ENCODE results near the gene STAB1.

The STAB1 gene

DNA sequence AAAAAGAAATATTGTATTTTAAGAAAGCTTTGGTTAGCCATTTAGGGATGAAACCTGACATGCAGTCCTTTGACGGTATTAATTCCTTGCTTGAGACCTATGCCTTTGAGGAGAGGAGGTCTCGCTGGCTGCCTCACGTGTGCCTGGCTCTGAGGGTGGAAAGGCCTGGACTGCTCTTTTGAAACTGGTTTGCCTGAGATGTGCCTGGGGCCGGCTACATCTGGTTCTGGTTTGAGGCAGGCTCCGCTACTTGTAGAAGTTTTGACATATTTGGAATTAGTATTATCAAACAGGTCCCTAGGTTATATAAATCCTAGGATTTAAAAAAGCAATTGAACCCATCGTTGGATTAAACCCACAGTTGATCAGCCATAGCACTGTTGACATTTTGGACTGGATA, 33.3 kb upstream of the STAB1 start:
- no peak for DNase-seq

DNA sequence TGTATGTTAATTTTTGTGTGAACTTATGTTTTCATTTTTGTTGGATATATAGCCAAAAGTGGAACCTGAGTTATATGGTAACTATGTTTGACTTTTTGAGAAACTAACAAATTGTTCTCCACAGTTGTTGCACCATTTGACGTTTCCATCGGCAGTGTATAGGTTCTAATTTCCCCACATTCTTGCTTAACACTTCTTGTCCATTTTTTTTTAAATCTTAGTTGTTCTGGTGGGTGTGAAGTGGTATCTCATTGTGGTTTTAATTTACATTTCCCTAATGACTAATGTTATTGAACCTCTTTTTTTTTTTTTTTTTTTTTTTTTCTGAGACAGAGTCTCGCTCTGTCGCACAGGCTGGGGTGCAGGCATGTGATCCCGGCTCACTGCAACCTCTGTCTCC, 31.7 kb upstream of the STAB1 start:
- DNase-seq: no peak

DNA sequence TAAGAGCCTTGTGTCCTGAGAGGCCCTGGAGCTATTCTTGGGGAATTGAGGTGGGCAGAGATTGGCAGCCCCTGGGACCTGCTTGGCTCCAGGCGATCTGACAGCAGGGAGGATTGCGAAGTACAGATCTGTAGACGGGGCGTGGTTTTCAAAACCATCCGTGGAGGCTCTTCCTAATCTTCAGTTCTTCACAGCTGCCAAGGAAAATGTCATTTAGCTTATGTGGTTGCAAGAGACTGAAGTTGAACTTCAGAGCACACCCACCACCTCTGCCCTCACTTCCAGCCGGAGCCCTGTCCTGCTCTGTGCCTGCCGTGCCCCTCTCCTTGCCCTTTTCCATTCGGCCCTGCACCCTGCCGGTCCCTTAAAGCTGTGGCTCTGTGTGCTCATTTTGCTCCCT, 26.8 kb upstream of the STAB1 start:
- no peak for DNase-seq

DNA sequence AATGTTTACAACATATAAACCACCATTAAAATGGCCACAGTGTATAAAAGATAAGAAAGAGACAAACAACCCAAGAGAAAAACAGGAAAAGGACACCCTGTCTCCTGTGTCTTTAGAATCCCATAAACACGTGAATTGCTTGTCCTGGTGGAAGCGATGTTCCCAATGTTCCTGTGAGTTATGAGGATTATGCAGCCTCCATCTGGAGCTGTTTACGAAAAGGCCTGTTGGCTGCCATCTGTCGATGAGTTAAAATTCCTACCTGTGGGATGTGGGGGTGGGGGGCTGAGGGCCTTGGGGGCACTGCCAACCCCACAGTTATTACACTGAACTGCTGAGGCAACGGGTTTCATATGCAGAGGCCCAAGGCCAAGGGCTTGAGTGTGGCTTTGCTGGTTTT, 26.1 kb upstream of the STAB1 start:
- no peak for DNase-seq

DNA sequence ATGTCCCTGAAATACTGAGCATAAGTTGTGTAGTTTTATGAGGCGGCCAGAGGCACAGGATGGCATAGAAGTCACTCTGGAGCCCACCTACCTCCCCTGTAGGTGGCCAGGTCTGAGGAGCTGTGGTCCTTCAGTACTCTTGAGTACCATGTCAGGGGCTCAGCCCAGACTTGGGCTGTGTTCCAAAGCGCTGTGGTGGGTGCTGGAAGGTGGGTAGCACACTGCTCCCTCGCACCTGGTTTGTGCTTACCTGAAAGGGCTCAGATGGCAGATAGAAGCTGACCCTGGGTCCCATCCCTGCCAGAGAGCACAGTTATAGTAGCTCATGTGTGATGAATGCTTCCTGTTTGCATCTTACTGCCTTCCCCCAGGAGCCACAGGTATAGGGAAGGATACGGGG, 24.2 kb upstream of the STAB1 start:
- no peak for DNase-seq

DNA sequence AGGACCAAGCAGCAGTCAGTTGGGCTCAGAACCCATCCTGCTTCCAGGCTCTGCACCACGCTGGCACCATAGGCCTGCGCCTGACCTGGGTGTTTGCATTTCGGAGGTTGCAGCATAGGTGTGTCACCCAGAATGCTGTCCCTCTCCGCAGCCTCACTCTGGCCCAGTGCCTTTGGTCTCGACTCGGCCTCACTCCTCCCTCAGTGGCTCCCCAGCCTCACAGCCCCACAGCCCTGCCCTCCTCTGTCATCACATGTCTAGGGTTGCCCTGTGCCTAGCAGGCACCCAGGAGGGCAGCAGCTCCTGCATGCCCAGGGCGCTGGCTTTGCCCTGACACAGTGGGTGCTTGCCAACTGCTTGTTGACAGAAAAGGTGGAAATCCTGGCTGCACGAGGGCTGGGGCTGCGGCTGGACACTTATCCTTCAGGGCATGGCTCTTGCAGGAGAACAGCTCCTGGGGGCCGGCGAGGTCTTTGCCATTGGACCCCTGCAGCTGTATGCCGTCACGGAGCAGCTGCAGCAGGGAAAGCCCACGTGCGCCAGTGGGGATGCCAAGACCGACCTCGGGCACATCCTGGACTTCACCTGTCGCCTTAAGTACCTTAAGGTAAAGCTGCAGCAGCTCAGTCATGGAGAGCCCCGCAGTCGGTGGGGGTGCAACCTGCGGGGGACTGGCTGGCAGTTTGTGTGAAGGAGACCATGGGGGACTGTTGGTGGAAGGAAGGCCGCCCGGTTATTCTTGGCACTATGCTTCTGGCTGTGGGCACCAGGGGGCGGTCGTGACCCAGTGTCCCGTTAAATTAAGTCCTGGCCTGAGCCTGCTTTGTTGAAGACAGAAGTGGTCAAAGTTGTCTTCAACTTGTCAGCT, 23.5 kb upstream of the STAB1 start:
- peak; percentile 44 for DNase-seq

DNA sequence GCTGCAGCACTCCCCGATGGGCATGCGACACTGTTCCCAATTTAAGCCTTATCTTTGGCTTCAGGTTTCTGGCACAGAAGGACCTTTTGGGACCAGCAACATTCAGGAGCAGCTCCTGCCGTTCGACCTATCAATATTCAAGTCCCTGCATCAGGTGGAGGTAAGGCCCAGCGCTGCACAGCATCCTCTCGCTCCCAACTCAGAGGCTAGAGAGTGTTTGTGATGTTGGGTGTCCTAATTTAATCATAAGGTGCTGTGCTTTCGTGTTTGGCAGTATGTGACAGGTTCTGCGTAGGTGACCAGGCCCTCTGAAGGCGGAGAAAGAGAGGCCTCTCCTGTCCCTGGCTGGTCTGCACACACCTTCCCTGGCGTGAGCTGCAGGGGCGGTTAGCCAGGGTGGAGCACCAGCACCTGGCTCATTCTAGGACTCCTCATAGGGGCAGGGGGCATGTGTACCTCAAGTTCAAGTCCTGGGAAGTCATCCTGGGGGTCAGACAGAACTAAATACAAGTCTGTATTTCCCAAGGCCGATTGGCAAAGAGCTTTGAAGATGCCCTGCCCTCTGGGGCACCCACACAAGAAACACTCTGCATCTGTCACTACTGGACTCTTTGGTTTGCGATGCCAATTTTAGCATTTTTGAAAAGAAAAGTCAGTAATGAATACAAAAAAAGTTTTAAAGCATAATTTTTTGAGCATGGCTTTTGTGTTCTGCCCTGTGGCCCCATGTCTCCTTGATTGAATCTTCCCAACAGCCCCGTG, 22.7 kb upstream of the STAB1 start:
- no peak for DNase-seq

DNA sequence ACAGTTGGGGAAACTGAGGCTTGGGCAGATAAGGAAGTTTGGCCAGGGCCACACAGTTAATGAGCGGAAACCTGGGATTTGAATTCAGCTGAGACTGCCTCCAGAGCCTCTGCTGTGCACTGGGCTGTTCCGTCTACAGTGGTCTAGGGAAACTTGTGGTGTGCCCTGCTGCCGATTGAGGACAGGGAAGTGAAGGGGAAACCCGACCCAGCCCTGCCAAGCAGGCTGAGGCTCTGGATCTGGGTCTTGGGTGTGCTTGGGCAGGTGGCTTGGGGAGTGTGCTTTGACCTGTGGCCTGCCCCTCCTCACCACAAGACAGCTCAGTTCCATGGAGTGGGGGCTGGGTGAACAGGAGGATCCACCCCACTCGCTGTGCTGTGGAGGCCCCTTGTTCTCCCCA, 22.1 kb upstream of the STAB1 start:
- DNase-seq: no peak

DNA sequence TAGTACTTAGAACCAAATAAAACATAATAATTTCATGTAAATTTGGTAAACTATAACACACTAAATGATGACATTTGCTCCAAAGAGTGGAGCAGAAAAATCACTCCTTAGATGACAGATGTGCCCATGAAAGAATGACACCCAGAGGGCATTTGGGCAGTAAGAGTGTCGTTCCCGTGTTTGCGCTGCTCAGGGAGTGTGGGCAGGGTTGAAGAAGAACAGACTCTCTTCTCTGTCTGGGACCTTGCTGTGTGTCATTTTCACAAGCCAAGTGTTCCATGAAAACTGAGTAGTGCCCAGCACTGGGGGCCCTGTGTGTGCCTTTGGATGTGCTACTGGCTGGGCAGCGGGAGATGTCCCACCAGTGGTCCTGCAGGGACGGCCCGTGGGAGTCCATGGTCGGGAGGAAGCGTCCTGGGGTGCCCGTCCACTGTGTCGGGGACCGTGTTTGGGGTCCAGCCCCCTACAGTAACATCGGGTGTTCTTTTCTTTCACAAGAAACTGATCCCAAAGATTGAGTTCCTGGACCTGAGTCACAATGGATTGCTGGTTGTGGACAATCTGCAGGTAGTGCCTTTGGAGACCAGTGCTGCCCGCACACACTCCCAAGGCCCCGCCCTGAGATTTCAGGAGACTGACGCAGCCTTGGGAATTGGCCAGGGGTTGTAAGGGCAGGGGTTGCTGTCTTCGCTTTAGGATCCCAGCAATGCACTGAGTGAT, 17.9 kb upstream of the STAB1 start:
- DNase-seq: no peak

DNA sequence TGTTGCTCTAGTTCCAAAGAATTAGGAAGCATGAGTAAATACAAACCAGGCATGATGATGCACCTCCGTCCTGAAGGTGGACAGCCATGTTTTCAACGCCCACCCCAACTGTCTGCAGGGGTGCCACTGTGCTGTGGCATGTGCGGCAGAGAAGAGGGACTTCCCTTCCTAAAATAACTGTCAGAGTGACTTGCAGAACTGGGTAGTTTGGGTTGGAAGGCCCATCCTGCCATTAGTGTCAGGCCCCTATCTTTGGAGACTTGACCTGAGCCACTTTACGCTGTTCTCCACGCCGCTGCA, 17.4 kb upstream of the STAB1 start:
- no peak for DNase-seq

DNA sequence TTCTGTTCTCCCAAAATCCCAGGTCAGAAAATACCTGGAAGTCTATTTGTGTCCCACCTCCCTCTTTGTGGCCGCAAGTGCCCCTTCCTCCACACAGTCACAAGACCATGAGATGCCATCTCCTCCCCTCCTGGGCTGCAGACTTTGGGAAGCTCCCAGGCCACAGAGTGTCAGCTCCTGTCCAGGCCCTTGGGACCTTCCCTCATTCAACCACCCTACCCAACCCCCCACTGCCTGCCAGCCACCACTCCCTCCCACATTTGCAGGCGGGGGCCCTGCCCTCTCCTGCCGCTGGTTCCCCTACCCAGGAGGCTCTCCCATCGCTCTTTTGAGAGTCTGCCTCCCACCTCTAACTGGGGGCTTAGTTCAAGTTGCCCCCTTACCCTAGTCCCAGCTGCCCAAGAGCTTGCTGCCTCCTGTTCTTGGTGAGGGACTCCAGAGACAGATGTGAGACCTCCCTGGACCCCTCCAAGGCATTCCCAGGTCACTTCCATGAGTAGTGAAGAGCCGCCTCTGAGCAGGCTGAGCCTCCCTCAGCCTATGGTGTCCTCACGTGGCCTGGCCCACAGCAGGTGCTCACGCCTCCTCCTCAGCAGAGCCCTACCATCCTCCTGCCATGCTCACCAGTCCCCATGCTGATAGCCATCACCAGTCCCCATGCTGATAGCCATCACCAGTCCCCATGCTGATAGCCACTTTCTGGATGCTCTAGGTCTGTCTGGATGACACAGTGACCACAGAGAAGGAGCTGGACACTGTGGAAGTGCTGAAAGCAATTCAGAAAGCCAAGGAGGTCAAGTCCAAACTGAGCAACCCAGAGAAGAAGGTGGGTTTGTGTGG, 15.9 kb upstream of the STAB1 start:
- no peak for DNase-seq

DNA sequence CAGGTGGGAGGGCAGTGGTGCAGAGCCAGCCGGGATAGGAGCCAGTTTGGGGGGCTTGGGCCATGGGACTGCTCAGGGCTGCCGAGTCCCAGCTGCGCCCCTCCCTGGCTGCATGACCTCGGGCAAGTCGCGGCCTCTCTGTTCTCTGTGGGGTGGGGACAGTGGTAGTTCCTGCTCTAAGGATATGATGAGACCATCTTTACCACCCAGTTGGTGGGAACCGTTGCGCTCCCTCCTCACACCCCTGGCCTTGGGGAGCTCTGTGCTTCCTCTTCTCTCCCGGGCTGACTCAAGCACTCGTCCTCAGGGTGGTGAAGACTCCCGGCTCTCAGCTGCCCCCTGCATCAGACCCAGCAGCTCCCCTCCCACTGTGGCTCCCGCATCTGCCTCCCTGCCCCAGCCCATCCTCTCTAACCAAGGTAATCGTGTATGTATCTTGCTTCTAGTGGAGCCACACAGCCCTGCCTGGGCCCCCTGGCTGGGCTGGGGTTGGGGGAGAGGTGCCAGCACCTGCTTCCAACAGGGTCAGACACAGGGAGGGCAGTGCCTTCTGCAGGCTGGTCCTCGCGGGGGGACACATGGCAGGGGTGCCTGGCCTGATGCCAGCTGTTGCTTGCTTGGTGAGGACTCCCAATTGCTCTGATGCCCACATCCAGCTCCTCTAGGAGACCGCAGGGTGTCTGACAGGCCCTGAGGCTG, 15.1 kb upstream of the STAB1 start:
- DNase-seq: no peak

DNA sequence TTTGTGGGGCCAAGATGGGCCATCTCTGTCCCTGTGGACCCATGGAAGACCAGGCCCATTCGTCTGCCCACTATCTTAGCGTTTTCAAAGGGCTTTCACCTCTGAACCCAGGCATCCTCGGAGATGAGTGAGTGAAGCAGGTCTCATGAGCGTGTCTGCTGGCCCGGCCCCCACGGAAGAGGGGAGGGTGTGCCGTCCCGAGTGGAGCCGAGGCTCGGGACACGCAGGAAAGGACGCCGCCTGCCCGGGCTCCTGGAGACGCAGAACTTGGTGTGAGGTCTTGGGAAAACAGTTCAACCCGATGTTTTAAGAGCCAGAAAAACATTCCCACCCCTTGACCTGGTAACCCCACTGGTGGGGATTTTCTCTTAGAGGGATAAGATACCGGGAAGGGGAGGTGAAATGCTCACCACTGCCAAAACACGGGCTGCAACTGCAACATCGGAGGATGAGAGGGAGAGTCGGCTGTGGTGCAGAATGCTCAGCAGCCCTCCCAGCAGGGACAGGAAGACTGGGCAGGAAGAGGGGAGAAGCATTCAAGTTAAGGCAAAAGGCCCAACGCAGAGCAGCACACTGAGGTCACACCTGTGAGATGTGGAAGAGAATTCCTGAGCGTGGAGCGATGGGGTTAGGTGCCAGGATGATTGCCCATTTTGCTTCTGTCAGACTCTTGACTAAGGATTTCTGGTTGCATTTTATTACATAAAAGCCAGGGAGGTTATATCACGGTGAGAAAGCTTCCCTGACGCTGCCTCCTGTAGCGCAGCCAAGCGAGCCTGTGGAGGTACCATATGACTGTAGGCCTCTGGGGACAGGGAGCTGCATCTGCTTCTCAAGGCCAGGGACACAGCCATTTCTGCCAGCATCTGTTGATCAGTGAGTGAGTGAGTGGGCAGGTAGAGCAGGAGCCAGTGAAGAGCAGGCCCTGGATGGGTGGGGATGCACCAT, 14.1 kb upstream of the STAB1 start:
- no peak for DNase-seq

DNA sequence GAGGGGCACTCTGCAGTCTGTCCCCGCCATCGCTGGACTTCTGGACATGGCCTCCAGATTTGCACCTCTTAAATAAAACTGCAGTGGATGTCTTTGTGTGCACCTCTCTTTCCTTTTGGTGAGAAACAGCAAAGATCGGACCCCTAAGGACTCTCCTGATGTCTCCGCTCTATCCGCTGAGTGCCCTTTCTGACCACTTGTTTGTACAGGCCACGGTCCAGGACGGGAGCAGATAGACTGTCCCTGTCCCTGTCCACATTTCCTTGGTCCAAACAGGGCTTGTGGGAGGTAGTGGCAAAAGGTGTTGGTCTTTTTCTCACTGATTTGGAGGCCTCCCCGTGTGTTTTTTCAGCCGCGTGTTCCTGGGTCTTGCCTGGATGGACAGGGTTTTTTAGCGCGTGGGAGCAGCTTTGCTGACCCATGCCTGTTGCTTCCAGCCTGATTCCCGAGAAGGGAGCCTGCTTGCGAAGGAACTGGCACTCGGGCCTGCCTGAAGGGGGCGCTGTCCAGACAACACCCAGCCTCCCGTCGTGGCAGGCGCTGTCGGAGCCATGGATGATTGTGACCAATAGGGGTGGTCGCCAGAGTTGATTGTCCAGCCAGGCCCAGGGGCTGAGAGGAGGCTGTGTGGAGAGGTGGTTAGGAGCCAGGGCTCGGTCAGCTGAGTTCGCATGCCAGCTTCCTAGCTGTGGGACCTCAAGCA, 13.2 kb upstream of the STAB1 start:
- DNase-seq: no peak

DNA sequence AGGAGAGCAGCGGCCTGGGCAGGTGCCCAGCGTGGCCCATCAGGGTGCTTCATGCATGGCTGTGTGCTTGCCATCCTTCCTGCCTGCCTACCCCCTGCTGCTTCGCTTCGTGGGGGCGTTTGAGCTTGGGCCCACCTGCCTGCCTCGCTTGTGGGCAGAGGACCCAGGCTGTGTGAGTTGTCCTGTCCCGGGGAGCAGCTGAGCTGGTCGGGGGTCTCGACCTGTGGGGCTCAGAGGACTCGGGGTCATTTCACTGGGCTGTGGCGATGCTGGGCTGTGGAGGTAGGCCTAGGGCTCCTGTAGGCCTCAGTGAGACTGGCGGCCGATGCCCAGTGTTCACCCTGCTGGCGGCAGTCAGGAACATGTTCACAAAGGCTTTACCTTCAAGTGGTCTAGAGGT, 12.1 kb upstream of the STAB1 start:
- no peak for DNase-seq

DNA sequence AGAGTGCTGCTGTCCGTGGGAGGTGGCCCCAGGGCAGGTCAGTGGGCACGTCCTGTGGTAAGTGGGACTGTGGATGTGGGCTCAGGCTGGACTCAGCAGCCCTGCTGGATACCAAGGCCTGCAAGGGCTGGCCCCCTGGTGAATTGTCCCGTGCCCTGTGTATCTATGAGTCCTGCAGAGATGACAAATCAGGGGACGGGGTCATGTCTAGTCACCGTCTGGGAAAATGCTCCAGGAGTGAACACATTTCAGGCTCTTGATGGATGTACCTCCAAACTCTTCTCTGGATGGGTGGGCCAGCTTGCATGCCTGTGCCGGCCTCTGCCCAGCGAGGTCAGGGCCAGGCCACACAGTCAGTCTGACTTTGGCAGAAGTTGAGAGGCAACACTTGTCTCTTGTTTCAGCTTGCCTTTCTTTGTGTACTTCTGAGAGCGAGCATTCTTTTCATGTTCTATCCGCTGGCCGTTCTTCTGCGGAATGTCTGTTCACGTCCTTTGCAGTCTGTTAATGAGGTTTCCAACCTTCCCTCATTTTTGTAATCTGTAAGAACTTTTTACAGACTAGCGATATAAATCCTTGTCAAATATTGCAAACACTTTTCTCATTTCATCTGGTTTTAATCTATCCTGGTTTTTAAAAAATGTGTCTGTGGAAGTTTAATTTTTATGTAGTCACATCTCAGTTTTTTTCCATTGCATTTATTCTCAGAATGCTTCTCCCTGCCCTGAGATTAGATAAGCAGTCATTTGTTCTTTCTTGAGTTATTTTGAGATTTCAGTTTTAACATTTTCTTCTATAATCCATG, 11.4 kb upstream of the STAB1 start:
- DNase-seq: no peak

DNA sequence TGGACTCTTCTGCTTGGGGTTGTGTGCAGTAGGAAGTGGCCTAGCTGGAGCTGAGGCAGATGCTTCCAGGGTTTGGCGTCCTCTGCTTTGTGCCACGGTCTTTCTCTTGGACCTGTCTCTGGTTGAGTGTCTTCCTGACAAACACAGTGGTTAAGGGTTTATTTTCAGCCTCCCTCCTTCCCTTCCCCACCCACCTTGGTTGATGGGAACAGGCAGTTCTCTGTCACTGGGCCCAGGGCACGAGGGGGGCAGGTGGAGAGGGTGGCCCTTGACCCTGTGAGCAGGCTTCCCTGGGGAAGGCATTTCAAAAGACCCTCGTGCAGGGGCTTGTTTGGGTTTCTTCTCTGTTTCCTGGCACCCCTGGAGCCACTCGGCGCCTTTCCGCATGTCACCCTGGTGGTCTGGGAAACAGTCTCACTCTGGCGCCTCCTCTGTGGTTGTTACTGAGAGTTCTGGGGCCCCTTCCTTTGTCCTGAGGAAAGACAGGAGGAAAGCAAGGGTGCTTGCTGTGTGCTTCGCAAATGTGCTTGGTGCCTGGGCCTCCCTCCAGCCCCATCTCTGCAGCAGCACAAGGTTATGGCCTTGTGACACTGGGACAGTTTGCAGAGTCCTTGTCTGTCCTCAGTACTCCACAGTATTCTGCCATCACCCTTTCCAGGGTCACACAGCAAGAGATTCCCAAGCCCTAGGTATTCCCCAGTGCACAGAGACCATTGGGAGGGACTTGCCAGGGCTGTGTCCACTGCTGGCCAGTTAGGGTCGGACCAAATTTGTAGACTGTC, 10.3 kb upstream of the STAB1 start:
- DNase-seq: no peak

DNA sequence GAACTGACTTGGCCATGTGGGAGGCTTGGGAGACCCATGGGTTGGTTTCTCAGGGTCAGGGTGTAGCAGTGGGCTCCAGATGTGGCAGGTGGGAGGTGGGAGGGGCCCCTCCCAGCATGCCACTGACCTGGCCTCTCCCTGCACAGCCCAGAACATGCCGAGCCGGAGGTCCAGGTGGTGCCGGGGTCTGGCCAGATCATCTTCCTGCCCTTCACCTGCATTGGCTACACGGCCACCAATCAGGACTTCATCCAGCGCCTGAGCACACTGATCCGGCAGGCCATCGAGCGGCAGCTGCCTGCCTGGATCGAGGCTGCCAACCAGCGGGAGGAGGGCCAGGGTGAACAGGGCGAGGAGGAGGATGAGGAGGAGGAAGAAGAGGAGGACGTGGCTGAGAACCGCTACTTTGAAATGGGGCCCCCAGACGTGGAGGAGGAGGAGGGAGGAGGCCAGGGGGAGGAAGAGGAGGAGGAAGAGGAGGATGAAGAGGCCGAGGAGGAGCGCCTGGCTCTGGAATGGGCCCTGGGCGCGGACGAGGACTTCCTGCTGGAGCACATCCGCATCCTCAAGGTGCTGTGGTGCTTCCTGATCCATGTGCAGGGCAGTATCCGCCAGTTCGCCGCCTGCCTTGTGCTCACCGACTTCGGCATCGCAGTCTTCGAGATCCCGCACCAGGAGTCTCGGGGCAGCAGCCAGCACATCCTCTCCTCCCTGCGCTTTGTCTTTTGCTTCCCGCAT, 7.9 kb upstream of the STAB1 start:
- no peak for DNase-seq

Data from GDM1 (cell line).